GM19023 (cell line): Measurements from ENCODE around the gene PCDHGB6.
"Not testable (repeated sequence)": the region's sequence is repeated elsewhere in the genome, so short reads cannot be mapped to it uniquely, and the experiment has no call there.

Experiments
- ATAC-seq: cut with Tn5 transposase; IDR thresholded peaks from one replicate; pipeline ENCODE4 v1.9.1; 2021; ENCODE audit warnings: mild to moderate bottlenecking, moderate library complexity; ENCODE audit not compliant: unreplicated experiment

PCDHGB6 gene

DNA sequence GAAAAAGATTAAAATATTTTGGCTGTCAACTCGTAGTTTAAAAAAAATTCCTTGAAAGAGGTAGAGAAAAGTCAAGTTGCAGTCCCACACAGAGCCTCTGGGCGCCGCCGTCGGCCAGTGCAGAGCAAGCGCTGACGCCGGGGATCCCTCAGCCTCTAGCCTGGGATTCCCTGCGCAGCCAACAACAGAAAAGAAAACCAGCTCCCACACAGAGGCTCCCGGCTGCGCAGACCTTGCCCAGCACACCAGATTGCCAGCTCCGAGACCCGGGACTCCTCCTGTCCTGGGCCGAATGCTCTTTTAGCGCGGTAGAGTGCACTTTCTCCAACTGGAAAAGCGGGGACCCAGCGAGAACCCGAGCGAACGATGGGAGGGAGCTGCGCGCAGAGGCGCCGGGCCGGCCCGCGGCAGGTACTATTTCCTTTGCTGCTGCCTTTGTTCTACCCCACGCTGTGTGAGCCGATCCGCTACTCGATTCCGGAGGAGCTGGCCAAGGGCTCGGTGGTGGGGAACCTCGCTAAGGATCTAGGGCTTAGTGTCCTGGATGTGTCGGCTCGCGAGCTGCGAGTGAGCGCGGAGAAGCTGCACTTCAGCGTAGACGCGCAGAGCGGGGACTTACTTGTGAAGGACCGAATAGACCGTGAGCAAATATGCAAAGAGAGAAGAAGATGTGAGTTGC is 9.8 kb downstream of the PCDHGB6 start, which contains the start of gene PCDHGB7:
Gene PCDHGB7 (plus strand): TSS at position 184 of the 679 bp plus-strand sequence. CDS start 183 bp downstream, at position 367.
- ATAC-seq = peak; percentile 73

DNA sequence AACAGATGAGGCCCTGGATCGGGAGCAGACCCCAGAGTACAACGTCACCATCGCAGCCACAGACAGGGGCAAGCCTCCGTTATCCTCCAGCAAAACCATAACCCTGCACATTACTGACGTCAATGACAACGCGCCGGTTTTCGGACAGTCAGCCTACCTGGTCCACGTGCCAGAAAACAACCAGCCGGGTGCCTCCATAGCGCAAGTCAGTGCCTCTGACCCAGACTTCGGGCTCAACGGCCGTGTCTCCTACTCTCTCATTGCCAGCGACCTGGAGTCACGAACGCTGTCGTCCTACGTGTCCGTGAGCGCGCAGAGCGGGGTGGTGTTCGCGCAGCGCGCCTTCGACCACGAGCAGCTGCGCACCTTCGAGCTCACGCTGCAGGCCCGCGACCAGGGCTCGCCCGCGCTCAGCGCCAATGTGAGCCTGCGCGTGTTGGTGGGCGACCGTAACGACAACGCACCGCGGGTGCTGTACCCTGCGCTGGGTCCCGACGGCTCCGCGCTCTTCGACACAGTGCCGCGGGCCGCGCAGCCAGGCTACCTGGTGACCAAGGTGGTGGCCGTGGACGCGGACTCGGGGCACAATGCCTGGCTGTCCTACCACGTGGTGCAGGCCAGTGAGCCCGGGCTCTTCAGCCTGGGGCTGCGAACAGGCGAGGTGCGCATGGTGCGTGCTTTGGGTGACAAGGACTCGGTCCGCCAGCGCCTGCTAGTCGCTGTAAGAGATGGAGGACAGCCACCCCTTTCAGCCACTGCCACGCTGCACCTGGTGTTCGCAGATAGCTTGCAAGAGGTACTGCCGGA is 11.5 kb downstream of the PCDHGB6 start:
- no peak for ATAC-seq

DNA sequence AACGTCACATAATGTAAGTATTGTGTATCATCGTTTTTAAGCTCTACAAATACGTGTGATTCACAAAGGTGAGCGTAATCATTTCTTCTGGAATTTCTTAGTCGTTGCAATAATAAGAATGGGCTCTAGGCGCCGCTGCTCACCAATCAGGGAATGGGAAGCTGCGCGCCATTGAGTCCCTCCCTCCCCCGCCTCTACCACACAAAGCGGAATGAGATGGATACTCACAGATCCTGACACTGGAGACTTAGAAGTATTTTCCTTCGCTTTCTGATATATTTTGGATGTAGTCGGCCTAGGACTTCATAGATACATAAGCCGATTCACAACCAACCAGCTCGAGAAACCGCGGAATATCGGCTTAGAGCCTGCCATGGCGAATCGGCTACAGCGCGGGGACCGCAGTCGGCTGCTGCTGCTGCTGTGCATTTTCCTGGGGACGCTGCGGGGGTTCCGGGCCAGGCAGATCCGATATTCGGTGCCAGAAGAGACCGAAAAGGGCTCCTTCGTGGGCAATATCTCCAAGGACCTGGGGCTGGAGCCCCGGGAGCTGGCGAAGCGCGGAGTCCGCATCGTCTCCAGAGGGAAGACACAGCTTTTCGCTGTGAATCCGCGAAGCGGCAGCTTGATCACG is 13.2 kb downstream of the PCDHGB6 start, which contains the start of gene PCDHGA11:
Gene PCDHGA11 (plus strand): TSS at position 197 of the 634 bp plus-strand sequence. CDS start 177 bp downstream, at position 374.
- peak; percentile 46 for ATAC-seq

DNA sequence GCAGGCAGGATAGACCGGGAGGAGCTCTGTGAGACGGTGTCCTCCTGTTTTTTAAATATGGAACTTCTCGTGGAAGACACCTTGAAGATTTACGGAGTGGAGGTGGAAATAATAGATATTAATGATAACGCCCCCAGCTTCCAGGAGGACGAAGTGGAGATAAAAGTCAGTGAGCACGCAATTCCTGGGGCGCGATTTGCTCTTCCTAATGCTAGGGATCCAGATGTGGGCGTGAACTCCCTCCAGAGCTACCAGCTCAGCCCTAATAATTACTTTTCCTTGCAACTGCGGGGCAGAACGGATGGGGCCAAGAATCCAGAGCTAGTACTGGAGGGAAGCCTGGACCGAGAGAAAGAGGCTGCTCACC is 13.7 kb downstream of the PCDHGB6 start:
- no peak for ATAC-seq

DNA sequence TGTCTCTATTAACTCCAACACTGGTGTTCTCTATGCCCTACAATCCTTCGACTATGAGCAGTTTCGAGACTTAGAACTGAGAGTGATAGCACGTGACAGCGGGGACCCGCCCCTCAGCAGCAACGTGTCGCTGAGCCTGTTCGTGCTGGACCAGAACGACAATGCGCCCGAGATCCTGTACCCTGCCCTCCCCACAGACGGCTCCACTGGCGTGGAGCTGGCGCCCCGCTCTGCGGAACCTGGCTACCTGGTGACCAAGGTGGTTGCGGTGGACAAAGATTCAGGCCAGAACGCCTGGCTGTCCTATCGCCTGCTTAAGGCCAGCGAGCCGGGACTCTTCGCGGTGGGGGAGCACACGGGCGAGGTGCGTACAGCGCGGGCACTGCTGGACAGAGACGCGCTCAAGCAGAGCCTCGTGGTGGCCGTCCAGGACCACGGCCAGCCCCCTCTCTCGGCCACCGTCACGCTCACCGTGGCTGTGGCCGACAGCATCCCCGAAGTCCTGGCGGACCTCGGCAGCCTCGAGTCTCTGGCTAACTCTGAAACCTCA is 15.0 kb downstream of the PCDHGB6 start:
- ATAC-seq = no peak

DNA sequence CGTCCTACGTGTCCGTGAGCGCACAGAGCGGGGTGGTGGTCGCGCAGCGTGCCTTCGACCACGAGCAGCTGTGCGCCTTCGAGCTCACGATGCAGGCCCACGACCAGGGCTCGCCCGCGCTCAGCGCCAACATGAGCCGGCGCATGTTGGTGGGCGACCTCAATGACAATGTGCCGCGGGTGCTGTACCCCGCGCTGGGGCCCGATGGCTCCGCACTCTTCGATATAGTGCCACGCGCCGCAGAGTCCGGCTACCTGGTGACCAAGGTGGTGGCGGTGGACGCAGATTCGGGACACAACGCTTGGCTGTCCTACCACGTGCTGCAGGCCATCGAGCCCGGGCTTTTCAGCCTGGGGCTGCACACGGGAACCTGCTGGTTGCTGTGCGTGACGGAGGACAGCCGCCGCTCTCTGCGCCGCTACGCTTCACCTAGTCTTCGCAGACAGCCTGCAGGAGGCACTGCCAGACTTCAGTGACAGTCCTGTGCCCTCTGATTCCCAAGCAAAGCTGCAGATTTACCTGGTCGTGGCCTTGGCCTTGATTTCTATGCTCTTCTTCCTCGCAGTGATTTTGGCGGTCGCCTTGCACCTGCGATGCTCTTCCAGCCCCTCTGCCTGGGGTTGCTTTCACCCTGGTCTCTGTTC is 20.1 kb downstream of the PCDHGB6 start:
- ATAC-seq = no peak

DNA sequence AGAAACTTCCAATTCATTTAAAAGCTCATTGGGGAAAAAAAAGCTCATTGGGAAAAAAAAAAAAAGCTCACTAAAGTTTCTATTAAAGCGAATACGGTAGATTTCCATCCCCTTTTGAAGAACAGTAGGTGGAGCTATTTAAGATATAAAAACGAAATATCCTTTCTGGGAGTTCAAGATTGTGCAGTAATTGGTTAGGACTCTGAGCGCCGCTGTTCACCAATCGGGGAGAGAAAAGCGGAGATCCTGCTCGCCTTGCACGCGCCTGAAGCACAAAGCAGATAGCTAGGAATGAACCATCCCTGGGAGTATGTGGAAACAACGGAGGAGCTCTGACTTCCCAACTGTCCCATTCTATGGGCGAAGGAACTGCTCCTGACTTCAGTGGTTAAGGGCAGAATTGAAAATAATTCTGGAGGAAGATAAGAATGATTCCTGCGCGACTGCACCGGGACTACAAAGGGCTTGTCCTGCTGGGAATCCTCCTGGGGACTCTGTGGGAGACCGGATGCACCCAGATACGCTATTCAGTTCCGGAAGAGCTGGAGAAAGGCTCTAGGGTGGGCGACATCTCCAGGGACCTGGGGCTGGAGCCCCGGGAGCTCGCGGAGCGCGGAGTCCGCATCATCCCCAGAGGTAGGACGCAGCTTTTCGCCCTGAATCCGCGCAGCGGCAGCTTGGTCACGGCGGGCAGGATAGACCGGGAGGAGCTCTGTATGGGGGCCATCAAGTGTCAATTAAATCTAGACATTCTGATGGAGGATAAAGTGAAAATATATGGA is 22.7 kb downstream of the PCDHGB6 start, which contains the start of gene PCDHGA12:
Gene PCDHGA12 (plus strand): TSS at position 176 of the 782 bp plus-strand sequence. CDS start 253 bp downstream, at position 429.
- ATAC-seq = peak; percentile 63

DNA sequence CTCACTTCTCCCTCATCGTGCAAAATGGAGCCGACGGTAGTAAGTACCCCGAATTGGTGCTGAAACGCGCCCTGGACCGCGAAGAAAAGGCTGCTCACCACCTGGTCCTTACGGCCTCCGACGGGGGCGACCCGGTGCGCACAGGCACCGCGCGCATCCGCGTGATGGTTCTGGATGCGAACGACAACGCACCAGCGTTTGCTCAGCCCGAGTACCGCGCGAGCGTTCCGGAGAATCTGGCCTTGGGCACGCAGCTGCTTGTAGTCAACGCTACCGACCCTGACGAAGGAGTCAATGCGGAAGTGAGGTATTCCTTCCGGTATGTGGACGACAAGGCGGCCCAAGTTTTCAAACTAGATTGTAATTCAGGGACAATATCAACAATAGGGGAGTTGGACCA is 23.5 kb downstream of the PCDHGB6 start:
- ATAC-seq = no peak

DNA sequence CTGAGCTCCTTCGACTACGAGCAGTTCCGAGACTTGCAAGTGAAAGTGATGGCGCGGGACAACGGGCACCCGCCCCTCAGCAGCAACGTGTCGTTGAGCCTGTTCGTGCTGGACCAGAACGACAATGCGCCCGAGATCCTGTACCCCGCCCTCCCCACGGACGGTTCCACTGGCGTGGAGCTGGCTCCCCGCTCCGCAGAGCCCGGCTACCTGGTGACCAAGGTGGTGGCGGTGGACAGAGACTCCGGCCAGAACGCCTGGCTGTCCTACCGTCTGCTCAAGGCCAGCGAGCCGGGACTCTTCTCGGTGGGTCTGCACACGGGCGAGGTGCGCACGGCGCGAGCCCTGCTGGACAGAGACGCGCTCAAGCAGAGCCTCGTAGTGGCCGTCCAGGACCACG is 24.5 kb downstream of the PCDHGB6 start:
- ATAC-seq = not testable (repeated sequence)

DNA sequence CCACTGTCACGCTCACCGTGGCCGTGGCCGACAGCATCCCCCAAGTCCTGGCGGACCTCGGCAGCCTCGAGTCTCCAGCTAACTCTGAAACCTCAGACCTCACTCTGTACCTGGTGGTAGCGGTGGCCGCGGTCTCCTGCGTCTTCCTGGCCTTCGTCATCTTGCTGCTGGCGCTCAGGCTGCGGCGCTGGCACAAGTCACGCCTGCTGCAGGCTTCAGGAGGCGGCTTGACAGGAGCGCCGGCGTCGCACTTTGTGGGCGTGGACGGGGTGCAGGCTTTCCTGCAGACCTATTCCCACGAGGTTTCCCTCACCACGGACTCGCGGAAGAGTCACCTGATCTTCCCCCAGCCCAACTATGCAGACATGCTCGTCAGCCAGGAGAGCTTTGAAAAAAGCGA is 24.9 kb downstream of the PCDHGB6 start:
- not testable (repeated sequence) for ATAC-seq

DNA sequence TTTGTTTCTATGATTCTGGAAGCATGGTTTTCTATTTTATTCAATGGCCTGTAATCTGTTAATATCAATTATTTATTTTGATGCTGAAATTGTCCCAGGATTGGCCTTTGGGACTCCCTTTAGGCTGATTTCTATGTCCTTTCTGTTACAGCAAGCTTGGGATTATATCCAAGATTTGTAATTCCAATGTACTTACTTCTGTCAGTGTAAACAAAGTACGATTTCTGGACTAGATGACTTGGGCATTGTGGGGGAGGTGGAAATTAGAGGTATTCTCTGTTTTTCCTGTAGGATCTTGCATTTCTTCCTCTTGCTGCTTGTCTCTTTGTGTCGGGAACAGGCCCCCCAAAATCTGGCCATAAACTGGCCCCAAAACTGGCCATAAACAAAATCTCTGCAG is 26.2 kb downstream of the PCDHGB6 start:
- no peak for ATAC-seq

DNA sequence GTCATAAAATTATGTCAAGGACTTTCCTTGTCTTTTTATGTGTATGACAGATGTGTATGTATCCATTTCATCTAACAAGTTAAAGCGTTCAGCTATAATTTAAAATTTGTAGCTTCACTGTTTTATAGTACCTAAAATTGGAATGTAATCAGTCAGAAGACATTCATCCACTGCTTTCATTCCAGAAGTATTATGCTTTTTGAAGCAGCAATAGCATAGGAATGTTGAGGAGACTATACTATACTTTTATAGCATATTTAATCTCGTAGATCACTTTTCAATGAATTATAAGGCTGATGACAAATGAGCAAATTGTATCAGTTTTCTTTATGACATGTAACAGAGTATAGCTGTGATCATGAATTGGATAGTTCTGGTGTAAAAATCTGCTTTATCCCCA is 29.4 kb downstream of the PCDHGB6 start:
- ATAC-seq = no peak

DNA sequence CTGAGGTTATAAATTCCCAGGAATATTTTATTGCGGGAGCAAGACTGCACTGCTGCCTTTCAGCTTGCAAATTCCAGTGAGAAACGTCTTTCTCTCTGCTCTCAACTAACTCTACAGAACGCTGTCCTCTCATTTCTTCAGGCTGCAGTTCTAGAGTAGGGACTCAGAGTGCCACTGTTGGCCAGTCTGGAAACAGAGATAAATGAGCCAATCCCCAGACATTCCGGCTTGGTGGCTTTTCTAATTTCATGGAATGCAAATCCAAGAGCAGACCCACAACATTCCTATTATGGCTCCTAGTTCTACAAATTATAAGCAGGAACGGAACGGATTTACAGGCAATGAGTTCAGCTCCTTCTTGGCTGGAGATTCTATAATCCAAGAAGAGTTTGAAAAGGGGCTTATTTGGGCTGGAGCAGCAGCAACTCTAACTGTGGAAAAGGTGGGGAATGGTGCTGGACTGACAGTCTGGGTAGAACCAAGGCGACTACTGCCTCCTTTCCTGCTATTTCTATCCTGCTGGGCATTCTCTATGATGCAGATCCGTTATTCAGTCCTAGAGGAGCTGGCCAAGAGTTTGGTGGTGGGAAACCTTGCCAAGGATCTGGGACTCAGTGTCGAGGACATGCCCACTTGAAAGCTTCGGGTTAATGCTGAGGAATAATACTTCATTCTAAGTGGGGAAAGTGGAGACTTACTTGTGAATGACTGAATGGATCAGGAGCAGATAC is 31.8 kb downstream of the PCDHGB6 start:
- ATAC-seq = no peak

DNA sequence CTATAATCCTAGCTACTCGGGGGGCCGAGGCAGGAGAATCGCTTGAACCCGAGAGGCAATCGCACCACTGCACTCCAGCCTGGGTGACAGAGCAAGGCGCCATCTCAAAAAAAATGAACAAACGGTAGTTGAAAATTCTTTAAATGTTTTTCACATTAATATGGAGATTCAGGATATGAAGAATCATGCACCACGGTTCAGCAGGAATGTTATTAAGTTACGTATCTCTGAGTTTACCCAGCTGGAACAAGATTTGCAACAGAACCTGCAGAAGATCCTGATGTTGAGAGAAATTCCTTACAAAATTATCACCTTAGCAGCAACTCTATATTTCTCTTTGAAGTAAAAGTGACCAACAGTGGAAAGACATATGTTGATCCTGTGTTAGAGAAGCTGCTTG is 32.5 kb downstream of the PCDHGB6 start:
- ATAC-seq = no peak

DNA sequence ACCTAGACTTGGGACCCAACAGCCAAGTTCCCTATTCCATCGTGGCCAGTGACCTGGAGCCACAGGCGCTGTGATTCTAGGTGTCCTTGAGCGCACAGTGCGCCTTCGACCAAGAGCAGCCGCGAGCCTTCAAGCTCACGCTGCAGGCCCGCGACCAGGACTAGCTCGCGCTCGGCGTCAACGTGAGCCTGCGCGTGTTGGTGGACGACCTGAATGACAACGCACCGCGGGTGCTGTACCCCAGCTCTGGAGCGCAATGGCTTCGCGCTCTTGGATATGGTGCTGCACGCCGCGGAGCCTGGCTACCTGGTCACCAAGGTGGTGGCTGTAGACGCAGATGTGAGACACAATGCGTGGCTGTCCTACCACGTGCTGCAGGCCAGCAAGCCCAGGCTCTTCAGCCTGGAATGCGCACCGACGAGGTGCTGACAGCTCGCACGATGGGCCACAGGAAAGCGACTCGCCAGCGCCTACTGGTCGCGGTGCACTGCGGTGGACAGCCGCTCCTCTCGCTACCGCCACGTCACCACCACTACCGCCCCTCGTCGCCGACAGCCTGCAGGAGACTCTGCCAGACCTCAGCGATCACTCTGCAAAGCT is 33.9 kb downstream of the PCDHGB6 start:
- ATAC-seq = no peak
